ENCODE results near the gene ASB2.

ASB2 gene

DNA sequence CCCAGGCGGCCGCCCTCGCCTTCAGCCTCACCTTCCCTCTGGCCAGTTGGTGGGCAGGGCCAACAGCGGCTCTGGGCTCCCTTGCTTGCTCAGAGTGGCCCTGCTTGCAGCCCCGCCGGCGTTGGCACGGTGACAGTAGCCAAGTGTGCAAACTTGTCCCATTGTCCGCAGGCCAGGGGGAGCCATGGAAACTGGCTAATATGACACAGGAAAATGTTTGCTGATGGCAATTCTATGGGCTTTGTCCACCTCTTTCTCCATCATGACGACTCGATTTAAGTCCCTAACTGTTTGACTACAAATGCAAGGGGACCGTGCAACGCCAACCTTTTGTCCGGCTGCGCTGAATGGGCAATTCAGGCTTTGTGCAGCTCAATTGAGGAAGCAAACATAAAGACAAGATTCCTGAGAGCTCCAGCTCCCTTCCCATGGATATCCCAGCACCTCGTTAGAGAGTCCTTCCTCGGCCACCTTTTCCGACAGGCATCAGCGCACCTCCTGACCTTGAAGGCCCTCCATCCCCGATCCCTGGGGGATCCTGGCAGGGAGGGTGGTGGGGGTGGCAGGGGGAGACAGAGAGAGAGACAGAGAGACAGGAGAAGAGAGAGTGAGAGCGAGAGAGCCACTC, 50.0 kb downstream of the ASB2 start:
- H3K27ac ChIP-seq (replicated peaks): no peak overlapping the region
- no peak overlapping the region for H3K4me3 ChIP-seq (replicated peaks; ENCODE audit: insufficient read depth, low read length)
- H3K27me3 ChIP-seq (ENCODE audit: insufficient read depth, poor library complexity, severe bottlenecking): no peaks in the 10 kb centered on the region
- TF ChIP-seq GABPA (IDR thresholded peaks at IDR 0.05; ENCODE audit: low read depth) (no peak), POLR2AphosphoS5 (IDR thresholded peaks at IDR 0.05; ENCODE audit: low read depth) (no peak), SPI1 (IDR thresholded peaks at IDR 0.05; ENCODE audit: borderline replicate concordance, low read depth) (no peak)
- TF ChIP-seq, protein P1, sequence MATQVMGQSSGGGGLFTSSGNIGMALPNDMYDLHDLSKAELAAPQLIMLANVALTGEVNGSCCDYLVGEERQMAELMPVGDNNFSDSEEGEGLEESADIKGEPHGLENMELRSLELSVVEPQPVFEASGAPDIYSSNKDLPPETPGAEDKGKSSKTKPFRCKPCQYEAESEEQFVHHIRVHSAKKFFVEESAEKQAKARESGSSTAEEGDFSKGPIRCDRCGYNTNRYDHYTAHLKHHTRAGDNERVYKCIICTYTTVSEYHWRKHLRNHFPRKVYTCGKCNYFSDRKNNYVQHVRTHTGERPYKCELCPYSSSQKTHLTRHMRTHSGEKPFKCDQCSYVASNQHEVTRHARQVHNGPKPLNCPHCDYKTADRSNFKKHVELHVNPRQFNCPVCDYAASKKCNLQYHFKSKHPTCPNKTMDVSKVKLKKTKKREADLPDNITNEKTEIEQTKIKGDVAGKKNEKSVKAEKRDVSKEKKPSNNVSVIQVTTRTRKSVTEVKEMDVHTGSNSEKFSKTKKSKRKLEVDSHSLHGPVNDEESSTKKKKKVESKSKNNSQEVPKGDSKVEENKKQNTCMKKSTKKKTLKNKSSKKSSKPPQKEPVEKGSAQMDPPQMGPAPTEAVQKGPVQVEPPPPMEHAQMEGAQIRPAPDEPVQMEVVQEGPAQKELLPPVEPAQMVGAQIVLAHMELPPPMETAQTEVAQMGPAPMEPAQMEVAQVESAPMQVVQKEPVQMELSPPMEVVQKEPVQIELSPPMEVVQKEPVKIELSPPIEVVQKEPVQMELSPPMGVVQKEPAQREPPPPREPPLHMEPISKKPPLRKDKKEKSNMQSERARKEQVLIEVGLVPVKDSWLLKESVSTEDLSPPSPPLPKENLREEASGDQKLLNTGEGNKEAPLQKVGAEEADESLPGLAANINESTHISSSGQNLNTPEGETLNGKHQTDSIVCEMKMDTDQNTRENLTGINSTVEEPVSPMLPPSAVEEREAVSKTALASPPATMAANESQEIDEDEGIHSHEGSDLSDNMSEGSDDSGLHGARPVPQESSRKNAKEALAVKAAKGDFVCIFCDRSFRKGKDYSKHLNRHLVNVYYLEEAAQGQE (IDR thresholded peaks at IDR 0.05; ENCODE audit: insufficient replicate concordance, low read depth): no peak
- TF ChIP-seq, protein P2, sequence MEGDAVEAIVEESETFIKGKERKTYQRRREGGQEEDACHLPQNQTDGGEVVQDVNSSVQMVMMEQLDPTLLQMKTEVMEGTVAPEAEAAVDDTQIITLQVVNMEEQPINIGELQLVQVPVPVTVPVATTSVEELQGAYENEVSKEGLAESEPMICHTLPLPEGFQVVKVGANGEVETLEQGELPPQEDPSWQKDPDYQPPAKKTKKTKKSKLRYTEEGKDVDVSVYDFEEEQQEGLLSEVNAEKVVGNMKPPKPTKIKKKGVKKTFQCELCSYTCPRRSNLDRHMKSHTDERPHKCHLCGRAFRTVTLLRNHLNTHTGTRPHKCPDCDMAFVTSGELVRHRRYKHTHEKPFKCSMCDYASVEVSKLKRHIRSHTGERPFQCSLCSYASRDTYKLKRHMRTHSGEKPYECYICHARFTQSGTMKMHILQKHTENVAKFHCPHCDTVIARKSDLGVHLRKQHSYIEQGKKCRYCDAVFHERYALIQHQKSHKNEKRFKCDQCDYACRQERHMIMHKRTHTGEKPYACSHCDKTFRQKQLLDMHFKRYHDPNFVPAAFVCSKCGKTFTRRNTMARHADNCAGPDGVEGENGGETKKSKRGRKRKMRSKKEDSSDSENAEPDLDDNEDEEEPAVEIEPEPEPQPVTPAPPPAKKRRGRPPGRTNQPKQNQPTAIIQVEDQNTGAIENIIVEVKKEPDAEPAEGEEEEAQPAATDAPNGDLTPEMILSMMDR (IDR thresholded peaks at IDR 0.05; ENCODE audit: insufficient read depth, low read length): no peak
- DNase-seq (ENCODE audit: low read depth in 1 of 2, low spot score in 1 of 2): no peak

DNA sequence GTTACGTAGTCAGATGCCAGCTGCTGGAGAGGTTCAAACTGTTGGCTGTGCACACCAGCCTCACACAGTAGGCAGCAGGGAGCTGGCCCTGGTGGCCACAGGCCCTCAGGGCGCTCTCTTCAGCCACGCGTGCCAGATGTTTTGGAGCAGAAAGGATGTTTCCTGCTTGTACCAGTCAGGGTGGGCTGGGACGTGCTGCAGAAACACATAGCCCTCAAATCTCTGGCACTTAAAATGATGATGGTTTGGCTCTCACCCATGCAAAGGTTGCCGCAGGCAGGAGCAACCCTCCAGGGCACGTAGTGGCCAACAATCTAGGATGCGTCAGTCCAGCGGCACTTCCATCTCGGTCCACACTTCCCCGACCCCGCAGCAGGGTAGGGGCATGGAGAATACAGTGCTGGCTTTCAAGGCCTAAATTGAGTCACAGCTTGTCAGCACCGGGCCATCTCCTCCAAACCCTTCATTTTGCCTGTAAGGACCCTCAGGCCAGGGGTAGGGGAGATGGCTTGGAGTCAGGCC, 50.9 kb downstream of the ASB2 start:
- TF ChIP-seq, protein P1 (IDR thresholded peaks at IDR 0.05; ENCODE audit: insufficient replicate concordance, low read depth): no peak
- TF ChIP-seq SPI1 (IDR thresholded peaks at IDR 0.05; ENCODE audit: borderline replicate concordance, low read depth) (no peak), GABPA (IDR thresholded peaks at IDR 0.05; ENCODE audit: low read depth) (no peak), POLR2AphosphoS5 (IDR thresholded peaks at IDR 0.05; ENCODE audit: low read depth) (no peak)
- TF ChIP-seq, protein P2 (IDR thresholded peaks at IDR 0.05; ENCODE audit: insufficient read depth, low read length): no peak
- no peak for DNase-seq (ENCODE audit: low read depth in 1 of 2, low spot score in 1 of 2)
- Histone ChIP-seq H3K4me3 (replicated peaks; ENCODE audit: insufficient read depth, low read length) (no peak overlapping the region), H3K27me3 (ENCODE audit: insufficient read depth, poor library complexity, severe bottlenecking) (no peaks in the 10 kb centered on the region), H3K27ac (replicated peaks) (no peak overlapping the region)

DNA sequence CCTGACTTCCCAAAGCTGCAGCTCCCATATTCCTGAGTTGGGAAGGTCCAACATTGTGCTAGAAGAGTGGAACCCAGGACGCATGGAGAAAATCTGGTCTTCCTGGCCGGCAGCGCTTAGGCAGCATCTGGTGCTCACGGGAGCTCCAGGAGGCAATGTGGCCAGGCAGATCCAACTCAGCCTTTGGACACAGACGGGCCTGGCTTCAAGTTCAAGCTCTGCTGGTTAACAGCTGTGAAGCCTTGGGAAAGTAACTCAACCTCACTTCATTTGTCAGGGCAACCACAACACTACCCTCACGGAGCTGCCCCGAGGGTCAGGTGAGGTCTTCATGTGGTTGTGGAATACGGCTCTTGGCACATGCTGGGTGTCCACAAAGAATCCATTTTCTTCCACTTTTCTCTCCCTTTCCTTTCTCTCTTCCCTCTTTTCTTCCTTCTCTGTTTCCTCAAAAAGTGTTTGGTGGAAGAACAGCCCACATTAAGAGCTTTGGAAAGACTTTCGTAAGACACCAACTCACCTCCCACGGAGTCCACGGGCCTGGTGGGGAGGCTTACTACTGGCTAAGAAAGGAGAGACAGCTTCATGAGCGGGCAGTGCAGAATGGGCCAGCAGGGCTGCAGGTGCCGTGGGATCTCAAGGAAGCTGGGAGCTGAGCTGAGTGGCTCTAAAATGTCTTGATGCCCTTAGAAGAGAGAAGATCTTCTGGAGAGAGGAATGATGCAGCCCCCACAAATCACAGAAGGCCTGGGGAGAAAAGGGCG, 51.6 kb downstream of the ASB2 start:
- Histone ChIP-seq H3K27me3 (ENCODE audit: insufficient read depth, poor library complexity, severe bottlenecking) (no peaks in the 10 kb centered on the region), H3K4me3 (replicated peaks; ENCODE audit: insufficient read depth, low read length) (no peak overlapping the region), H3K27ac (replicated peaks) (no peak overlapping the region)
- TF ChIP-seq, protein P2 (IDR thresholded peaks at IDR 0.05; ENCODE audit: insufficient read depth, low read length): no peak
- TF ChIP-seq, protein P1 (IDR thresholded peaks at IDR 0.05; ENCODE audit: insufficient replicate concordance, low read depth): no peak
- TF ChIP-seq SPI1 (IDR thresholded peaks at IDR 0.05; ENCODE audit: borderline replicate concordance, low read depth): no peak
- no peak for TF ChIP-seq POLR2AphosphoS5 (IDR thresholded peaks at IDR 0.05; ENCODE audit: low read depth)
- no peak for TF ChIP-seq GABPA (IDR thresholded peaks at IDR 0.05; ENCODE audit: low read depth)
- no peak for DNase-seq (ENCODE audit: low read depth in 1 of 2, low spot score in 1 of 2)

Data from HL-60 (cell line).